HL-60 (cell line): ENCODE data around the gene TMEM63A.

Source experiments
- CTCF ChIP-seq: IDR thresholded peaks from one replicate; pipeline ENCODE4 v1.5.1; 2011; ENCODE audit warnings: low read length, control low read depth, inconsistent platforms; ENCODE audit not compliant: insufficient read depth
- GABPA ChIP-seq: IDR thresholded peaks from 2 replicates; pipeline ENCODE4 v1.6.1; 2012; ENCODE audit warnings: low read depth

GRCh38 chr1:225828706-225829345, 53.4 kb downstream of the TMEM63A start:
- TF ChIP-seq CTCF, result no peak
- TF ChIP-seq GABPA, result no peak
